A549 (cell line): ENCODE data around the gene RAPGEF3. TPM values are rescaled to one million over a fixed set of nuclear protein-coding genes. Genes with fewer than 3 reads are reported as not detected.

Experiments used
- ATAC-seq, 2 experiments: fragments of 200-7000 bp in 1 of 2; fragments of >200 bp in 1 of 2; cut with Nextera tagmentation in 1 of 2; cut with Tn5 transposase in 1 of 2; 3 replicates each; pipeline versions ENCODE4 v1.8.0 to v1.9.1; 2018 to 2020; ENCODE audit warnings: mild to moderate bottlenecking in 1 of 2, moderate library complexity in 1 of 2
- CTCF ChIA-PET: fragments of 300-600 bp; sonication (Branson Sonifier 250); formaldehyde crosslinking; extraction: SDS; loops from one replicate; lab custom pipeline; 2021; ENCODE audit warnings: antibody characterized with exemption, inconsistent platforms; lab: Yijun Ruan, JAX
- POLR2A ChIA-PET: fragments of 350-600 bp; formaldehyde crosslinking; extraction: SDS; loops from one replicate; lab custom pipeline; 2021; ENCODE audit warnings: antibody characterized with exemption, inconsistent platforms; lab: Yijun Ruan, JAX
- DNase-seq, 2 experiments: peaks; one replicate each; pipeline versions ENCODE4 v3.0.0 to v3.0.0-alpha.2; 2011 to 2016; ENCODE audit warnings: low read depth in 1 of 2, low spot score in 1 of 2
- FAIRE-seq: peaks from 2 replicates; lab custom pipeline; 2011; peaks lifted over from hg19 to GRCh38; lab: Jason Lieb, UNC
- H3K27ac ChIP-seq, 2 experiments: fragments of >200 bp; sonication (Bioruptor Twin); formaldehyde crosslinking; 3 replicates each; pipeline ENCODE4 v1.5.1; 2016 to 2017
- H3K4me1 ChIP-seq: fragments of >200 bp; sonication (Bioruptor Twin); formaldehyde crosslinking; 3 replicates; pipeline ENCODE4 v1.6.1; 2016
- H3K4me2 ChIP-seq: fragments of >200 bp; sonication (Bioruptor Twin); formaldehyde crosslinking; 3 replicates; pipeline ENCODE4 v1.6.1; 2016
- H3K4me3 ChIP-seq: fragments of >200 bp; sonication (Bioruptor Twin); formaldehyde crosslinking; 3 replicates; pipeline ENCODE4 v1.5.1; 2016
- H3K9me3 ChIP-seq: fragments of >200 bp; sonication (Bioruptor Twin); formaldehyde crosslinking; 3 replicates; pipeline ENCODE4 v1.6.1; 2016
- CBX2 ChIP-seq: fragments of 200-600 bp; sonication (generic); IDR thresholded peaks from 2 replicates; pipeline ENCODE4 v1.6.1; 2016; ENCODE audit warnings: low read depth, mild to moderate bottlenecking, borderline replicate concordance
- JUN ChIP-seq, 2 experiments: fragments of >200 bp; sonication (Bioruptor Twin); formaldehyde crosslinking; IDR thresholded peaks; 2 replicates in 1 of 2; 3 replicates in 1 of 2; pipeline ENCODE4 v1.6.1; 2016 to 2017
- PBX3 ChIP-seq: IDR thresholded peaks from 2 replicates; pipeline ENCODE4 v1.6.1; 2012
- POLR2AphosphoS2 ChIP-seq: conservative IDR thresholded peaks from 2 replicates; pipeline ENCODE4 v1.6.1; 2012; ENCODE audit warnings: low read length, improper control_type of control experiment, inconsistent platforms
- RAD21 ChIP-seq, 2 experiments: fragments of >200 bp in 1 of 2; sonication (Bioruptor Twin) in 1 of 2; formaldehyde crosslinking in 1 of 2; IDR thresholded peaks in 1 of 2; conservative IDR thresholded peaks in 1 of 2; 2 replicates in 1 of 2; 3 replicates in 1 of 2; pipeline ENCODE4 v1.6.1; 2012 to 2018; ENCODE audit warnings: inconsistent platforms in 1 of 2
- SMC3 ChIP-seq: fragments of >200 bp; sonication (Bioruptor Twin); formaldehyde crosslinking; IDR thresholded peaks from 3 replicates; pipeline ENCODE4 v1.6.1; 2018; ENCODE audit warnings: inconsistent platforms
- ZFP36 ChIP-seq: fragments of 450-650 bp; IDR thresholded peaks from 2 replicates; pipeline ENCODE4 v1.6.1; 2014; ENCODE audit warnings: borderline replicate concordance; ENCODE audit not compliant: partially characterized antibody
- WGBS: methylation state at CpG from one replicate; pipeline ENCODE4 v1.1.6; 2017; ENCODE audit errors: missing lambda C conversion rate; 5-methylcytosine and 5-hydroxymethylcytosine counted together
- polyA plus RNA-seq, 4 experiments: library from polyadenylated mRNA; depleted of rRNA in 3 of 4; stranded (reverse); fragments of >200 nt; fragmentation: RNase III in 1 of 4; extraction: RNeasy Plus Mini Kit Qiagen cat#74134 plus additional on column Dnase treatment in 1 of 4; gene quantifications; 2 replicates in 3 of 4; 3 replicates in 1 of 4; pipeline ENCODE4 v1.2.3, GENCODE V29; 2011 to 2017
- TF ChIP-seq, protein P1 (sequence below): fragments of >200 bp; sonication (Bioruptor Twin); formaldehyde crosslinking; IDR thresholded peaks from 3 replicates; pipeline ENCODE4 v1.5.1; 2016

Gene RAPGEF3
- polyA plus RNA-seq, 2 of the 4 experiments (the other 2 are of a cell fraction), result 0.70 to 0.89 TPM

- peak; percentile 67 to 84 for ATAC-seq
- Histone ChIP-seq H3K4me2 (no peak overlapping the region), H3K27ac (peak overlapping the region in 1 of 2 experiments; percentile 7; a peak in 1 of 6 replicates), H3K4me1 (peaks cover 47% of the 10 kb centered on the region), H3K4me3 (no peak overlapping the region), H3K9me3 (no peaks in the 10 kb centered on the region)
- ChIA-PET POLR2A (interaction anchor here (1.2 kb wide), 1 partner anchor 73 kb away, joined by 4 read pairs; the partner anchor contains the start of gene RPAP3), CTCF (interaction anchor here (0.6 to 59.0 kb wide), 19 partner anchors 10 to 553 kb away, joined by 3 to 1532 read pairs (median 8); partner anchors contain the start of genes ENDOU, RAPGEF3, RPAP3 and SLC48A1)
- 49% methylated on average over 16 of the region's 19 CpGs for WGBS
- DNase-seq, result peak; percentile 86 to 90
- FAIRE-seq, result peak; percentile 18
- TF ChIP-seq, protein P1, sequence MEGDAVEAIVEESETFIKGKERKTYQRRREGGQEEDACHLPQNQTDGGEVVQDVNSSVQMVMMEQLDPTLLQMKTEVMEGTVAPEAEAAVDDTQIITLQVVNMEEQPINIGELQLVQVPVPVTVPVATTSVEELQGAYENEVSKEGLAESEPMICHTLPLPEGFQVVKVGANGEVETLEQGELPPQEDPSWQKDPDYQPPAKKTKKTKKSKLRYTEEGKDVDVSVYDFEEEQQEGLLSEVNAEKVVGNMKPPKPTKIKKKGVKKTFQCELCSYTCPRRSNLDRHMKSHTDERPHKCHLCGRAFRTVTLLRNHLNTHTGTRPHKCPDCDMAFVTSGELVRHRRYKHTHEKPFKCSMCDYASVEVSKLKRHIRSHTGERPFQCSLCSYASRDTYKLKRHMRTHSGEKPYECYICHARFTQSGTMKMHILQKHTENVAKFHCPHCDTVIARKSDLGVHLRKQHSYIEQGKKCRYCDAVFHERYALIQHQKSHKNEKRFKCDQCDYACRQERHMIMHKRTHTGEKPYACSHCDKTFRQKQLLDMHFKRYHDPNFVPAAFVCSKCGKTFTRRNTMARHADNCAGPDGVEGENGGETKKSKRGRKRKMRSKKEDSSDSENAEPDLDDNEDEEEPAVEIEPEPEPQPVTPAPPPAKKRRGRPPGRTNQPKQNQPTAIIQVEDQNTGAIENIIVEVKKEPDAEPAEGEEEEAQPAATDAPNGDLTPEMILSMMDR, result peak; percentile 93
- TF ChIP-seq RAD21 (conservative IDR thresholded peaks at IDR 0.05 in 1 of 2, IDR thresholded peaks at IDR 0.05 in 1 of 2) (peak; percentile 83 to 93), ZFP36 (no peak), PBX3 (no peak), SMC3 (peak; percentile 84)
These were observed 20.7 kb upstream of the RAPGEF3 start for GRCh38 chr12:47779301-47779942.

DNA sequence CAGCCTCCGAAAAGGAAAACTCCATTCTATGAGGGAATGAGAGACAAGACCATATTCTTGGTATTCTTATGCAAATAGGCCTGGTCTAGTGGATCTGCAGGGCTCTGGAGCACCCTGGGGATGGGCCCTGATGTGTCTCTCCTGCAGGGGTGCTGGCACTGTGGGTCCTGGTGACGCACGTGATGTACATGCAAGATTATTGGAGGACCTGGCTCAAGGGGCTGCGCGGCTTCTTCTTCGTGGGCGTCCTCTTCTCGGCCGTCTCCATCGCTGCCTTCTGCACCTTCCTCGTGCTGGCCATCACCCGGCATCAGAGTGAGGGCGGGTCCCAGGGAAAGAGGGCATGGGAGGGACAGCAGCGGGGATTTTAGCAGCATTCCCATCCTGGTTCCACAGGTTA, 20.2 kb upstream of the RAPGEF3 start:
- ATAC-seq, result peak; percentile 10 to 26; a peak in 4 of 6 replicates
- DNase-seq, result no peak
- FAIRE-seq, result no peak
- 0 out of 2 replicates have a peak, but pooled peaks have one; percentile 30 for TF ChIP-seq POLR2AphosphoS2
- no peak for TF ChIP-seq CBX2
- Histone ChIP-seq H3K9me3 (no peaks in the 10 kb centered on the region), H3K4me2 (no peak overlapping the region), H3K4me3 (no peak overlapping the region), H3K27ac (peak overlapping the region in 1 of 2 experiments; percentile 7; a peak in 1 of 6 replicates), H3K4me1 (peaks cover 50% of the 10 kb centered on the region)
- CTCF ChIA-PET, result interaction anchor here (0.6 to 59.0 kb wide), 19 partner anchors 10 to 784 kb away, joined by 3 to 1532 read pairs (median 8); partner anchors contain the start of genes ENDOU, RAPGEF3, RPAP3 and SLC48A1
- POLR2A ChIA-PET, result interaction anchor here (1.2 kb wide), 1 partner anchor 73 kb away, joined by 4 read pairs; the partner anchor contains the start of gene RPAP3
- WGBS, result 69% methylated on average over 14 of the region's 14 CpGs

DNA sequence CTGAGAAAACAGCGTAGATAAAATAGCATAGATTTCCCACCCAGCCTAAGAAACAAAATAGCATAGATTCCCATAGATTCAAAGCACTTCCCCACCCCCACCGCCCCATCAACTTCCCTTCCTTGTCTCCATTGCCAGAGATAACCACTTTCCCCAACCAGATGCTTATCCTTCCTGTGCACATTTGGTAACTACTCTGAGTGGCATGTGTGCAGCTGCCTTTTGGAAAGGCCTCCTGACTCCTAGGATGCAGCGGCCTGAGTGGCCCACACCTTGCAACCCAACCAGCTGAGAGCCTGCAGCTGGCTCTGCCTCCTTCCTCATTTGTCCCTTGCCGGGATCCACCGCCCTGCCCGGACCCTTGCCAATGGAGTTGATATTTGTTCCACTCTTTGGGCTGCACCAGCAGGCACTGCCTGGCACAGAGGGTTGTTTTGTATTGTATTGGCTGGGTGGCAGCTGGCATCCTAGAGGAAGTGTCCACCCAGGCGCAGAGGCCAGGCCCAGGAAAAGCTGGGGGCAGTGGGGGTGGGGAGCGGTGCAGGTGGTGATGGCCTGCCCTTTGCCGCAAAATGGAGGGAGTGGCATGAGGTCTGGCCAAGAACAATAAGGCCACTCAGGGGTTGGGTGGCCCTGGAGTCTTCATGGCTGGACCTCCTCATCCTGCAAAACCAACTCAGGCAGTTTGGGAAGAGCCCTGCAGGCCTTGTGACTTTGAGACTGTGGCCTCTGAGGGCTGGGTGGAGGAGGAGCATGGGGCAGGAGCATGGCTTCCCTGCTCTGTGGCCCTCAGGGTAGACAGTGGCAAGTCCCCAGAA, 19.3 kb upstream of the RAPGEF3 start:
- Histone ChIP-seq H3K27ac (peak overlapping the region; percentile 84 to 96), H3K9me3 (no peaks in the 10 kb centered on the region), H3K4me2 (0 out of 3 replicates have a peak overlapping the region, but pooled peaks have one; percentile 74), H3K4me1 (peaks cover 50% of the 10 kb centered on the region), H3K4me3 (no peak overlapping the region)
- TF ChIP-seq, protein P1, result no peak
- TF ChIP-seq JUN (IDR thresholded peaks at IDR 0.05), result 0 out of 5 replicates have a peak, but pooled peaks of 1 of the 2 experiments have one; percentile 18
- no peak for FAIRE-seq
- 76% methylated on average over 7 of the region's 9 CpGs for WGBS
- ChIA-PET CTCF (interaction anchor here (0.6 to 59.0 kb wide), 15 partner anchors 9 to 785 kb away, joined by 3 to 1532 read pairs (median 13); partner anchors contain the start of genes ENDOU, RAPGEF3, RPAP3 and SLC48A1), POLR2A (no interaction called here)
- DNase-seq, result no peak
- ATAC-seq, result peak in 1 of 2 experiments; percentile 7; a peak in 3 of 6 replicates
